Chondrocyte (in vitro differentiated cells): ENCODE measurements around the gene SLC22A14. TPM values are rescaled to one million over a fixed set of nuclear protein-coding genes. Genes with fewer than 3 reads are reported as not detected.

Source experiments
- DNase-seq: peaks from one replicate; pipeline ENCODE4 v3.0.0; 2021; ENCODE audit warnings: mixed read lengths, low spot score
- H3K27ac Mint-ChIP-seq: one replicate; pipeline ENCODE4 v1.8.0; 2021; ENCODE audit warnings: mild to moderate bottlenecking, moderate library complexity, mixed read lengths; ENCODE audit not compliant: unreplicated experiment
- H3K27me3 Mint-ChIP-seq: 2 replicates; pipeline ENCODE4 v1.8.0; 2021; ENCODE audit warnings: low read depth, mixed read lengths
- H3K36me3 Mint-ChIP-seq: 2 replicates; pipeline ENCODE4 v1.8.0; 2021; ENCODE audit warnings: low read depth, mixed read lengths
- H3K4me1 Mint-ChIP-seq: 2 replicates; pipeline ENCODE4 v1.8.0; 2021; ENCODE audit warnings: low read depth, mild to moderate bottlenecking, mixed read lengths
- H3K4me3 Mint-ChIP-seq: one replicate; pipeline ENCODE4 v1.8.0; 2021; ENCODE audit warnings: mild to moderate bottlenecking, moderate library complexity, mixed read lengths; ENCODE audit not compliant: unreplicated experiment
- H3K9me3 Mint-ChIP-seq: 2 replicates; pipeline ENCODE4 v1.8.0; 2021; ENCODE audit warnings: low read depth, mixed read lengths
- total RNA-seq: library from RNA; stranded (reverse); gene quantifications from 3 replicates; pipeline ENCODE4 v1.2.1, GENCODE V29; 2021
- TF ChIP-seq, protein P1 (sequence below): fragments of 200-600 bp; sonication (generic); IDR thresholded peaks from 2 replicates; pipeline ENCODE4 v1.5.0; 2021; ENCODE audit warnings: antibody characterized with exemption, mild to moderate bottlenecking, moderate library complexity

SLC22A14 gene
- total RNA-seq, 1 donor from 2014 or later: 0.75 TPM

DNA sequence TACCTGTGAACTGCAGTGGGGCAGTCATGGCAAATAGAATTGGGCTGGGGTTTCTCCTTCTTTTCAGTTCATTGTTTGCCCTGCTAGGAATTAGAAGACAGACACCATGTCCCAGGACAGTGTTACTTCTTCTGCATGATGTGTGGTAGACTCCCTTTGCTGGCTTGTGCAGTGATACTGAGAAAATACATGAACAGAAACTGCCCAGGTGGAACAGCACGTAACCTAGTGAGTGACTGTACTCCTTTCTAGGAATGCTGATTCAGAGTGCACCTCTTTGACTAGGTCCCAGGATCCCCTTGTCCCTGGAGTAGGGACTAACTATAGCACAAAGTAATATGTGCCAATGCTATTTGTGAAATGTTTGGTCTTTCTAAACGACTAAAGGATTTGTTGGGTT is 27.2 kb upstream of the SLC22A14 start:
- TF ChIP-seq, protein P1, sequence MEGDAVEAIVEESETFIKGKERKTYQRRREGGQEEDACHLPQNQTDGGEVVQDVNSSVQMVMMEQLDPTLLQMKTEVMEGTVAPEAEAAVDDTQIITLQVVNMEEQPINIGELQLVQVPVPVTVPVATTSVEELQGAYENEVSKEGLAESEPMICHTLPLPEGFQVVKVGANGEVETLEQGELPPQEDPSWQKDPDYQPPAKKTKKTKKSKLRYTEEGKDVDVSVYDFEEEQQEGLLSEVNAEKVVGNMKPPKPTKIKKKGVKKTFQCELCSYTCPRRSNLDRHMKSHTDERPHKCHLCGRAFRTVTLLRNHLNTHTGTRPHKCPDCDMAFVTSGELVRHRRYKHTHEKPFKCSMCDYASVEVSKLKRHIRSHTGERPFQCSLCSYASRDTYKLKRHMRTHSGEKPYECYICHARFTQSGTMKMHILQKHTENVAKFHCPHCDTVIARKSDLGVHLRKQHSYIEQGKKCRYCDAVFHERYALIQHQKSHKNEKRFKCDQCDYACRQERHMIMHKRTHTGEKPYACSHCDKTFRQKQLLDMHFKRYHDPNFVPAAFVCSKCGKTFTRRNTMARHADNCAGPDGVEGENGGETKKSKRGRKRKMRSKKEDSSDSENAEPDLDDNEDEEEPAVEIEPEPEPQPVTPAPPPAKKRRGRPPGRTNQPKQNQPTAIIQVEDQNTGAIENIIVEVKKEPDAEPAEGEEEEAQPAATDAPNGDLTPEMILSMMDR: no peak
- Mint-ChIP-seq H3K4me1 (peaks cover 15% of the 10 kb centered on the region), H3K27ac (no peak overlapping the region), H3K4me3 (no peak overlapping the region), H3K9me3 (no peaks in the 10 kb centered on the region), H3K36me3 (peaks cover 40% of the 10 kb centered on the region), H3K27me3 (no peaks in the 10 kb centered on the region)
- no peak for DNase-seq

GRCh38 chr3:38255627-38256026 is 26.5 kb upstream of the SLC22A14 start:
- Mint-ChIP-seq H3K4me1 (peaks cover 21% of the 10 kb centered on the region), H3K9me3 (no peaks in the 10 kb centered on the region), H3K4me3 (no peak overlapping the region), H3K36me3 (peaks cover 43% of the 10 kb centered on the region), H3K27ac (no peak overlapping the region), H3K27me3 (no peaks in the 10 kb centered on the region)
- TF ChIP-seq, protein P1: no peak
- DNase-seq: no peak

DNA sequence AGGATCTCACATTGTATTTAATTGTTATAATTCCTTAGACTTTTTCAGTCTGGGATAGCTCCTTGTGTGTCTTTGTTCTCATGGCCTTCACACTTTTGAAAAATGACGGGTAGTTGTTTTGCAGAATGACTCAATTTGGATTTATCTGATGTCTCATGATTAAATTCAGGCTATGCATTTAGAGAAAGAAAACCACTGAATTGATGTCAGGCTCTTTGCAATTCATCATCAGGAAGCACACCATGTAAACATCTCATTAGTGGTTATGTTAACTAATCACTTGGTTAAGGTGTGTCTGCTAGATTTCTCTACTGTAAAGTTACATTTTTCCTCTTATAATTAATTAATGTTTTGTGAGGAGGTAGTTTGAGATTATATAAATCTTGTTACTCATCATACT is 24.5 kb upstream of the SLC22A14 start:
- DNase-seq: no peak
- H3K4me1 Mint-ChIP-seq: peaks cover 21% of the 10 kb centered on the region
- no peaks in the 10 kb centered on the region for H3K27me3 Mint-ChIP-seq
- H3K36me3 Mint-ChIP-seq: peaks cover 36% of the 10 kb centered on the region
- TF ChIP-seq, protein P1: no peak
- H3K4me3 Mint-ChIP-seq: no peak overlapping the region
- H3K27ac Mint-ChIP-seq: no peak overlapping the region
- no peaks in the 10 kb centered on the region for H3K9me3 Mint-ChIP-seq

GRCh38 chr3:38260474-38260873 is 21.6 kb upstream of the SLC22A14 start:
- peaks cover 17% of the 10 kb centered on the region for H3K36me3 Mint-ChIP-seq
- TF ChIP-seq, protein P1: no peak
- no peak for DNase-seq
- peaks cover 24% of the 10 kb centered on the region for H3K4me1 Mint-ChIP-seq
- no peaks in the 10 kb centered on the region for H3K27me3 Mint-ChIP-seq
- H3K27ac Mint-ChIP-seq: no peak overlapping the region
- H3K4me3 Mint-ChIP-seq: no peak overlapping the region
- no peaks in the 10 kb centered on the region for H3K9me3 Mint-ChIP-seq

GRCh38 chr3:38264353-38264771 is 17.7 kb upstream of the SLC22A14 start:
- TF ChIP-seq, protein P1: no peak
- no peaks in the 10 kb centered on the region for H3K9me3 Mint-ChIP-seq
- H3K36me3 Mint-ChIP-seq: peaks cover 19% of the 10 kb centered on the region
- H3K27ac Mint-ChIP-seq: no peak overlapping the region
- no peaks in the 10 kb centered on the region for H3K27me3 Mint-ChIP-seq
- DNase-seq: no peak
- peaks cover 23% of the 10 kb centered on the region for H3K4me1 Mint-ChIP-seq
- H3K4me3 Mint-ChIP-seq: no peak overlapping the region
